Endodermal cell (in vitro differentiated cells): ENCODE data around the gene PROC. TPM values are rescaled to one million over a fixed set of nuclear protein-coding genes. Genes with fewer than 3 reads are reported as not detected.

Experiments used
- DNase-seq: peaks from one replicate; pipeline ENCODE4 v3.0.0-alpha.2; 2017
- H3K27ac ChIP-seq: 2 replicates; pipeline ENCODE4 v1.5.1; 2013; ENCODE audit warnings: mild to moderate bottlenecking, low read depth, low read length, moderate library complexity
- H3K27me3 ChIP-seq: 2 replicates; pipeline ENCODE4 v1.6.1; 2013; ENCODE audit warnings: mild to moderate bottlenecking, low read length, moderate library complexity; ENCODE audit not compliant: insufficient read depth, control insufficient read depth, poor library complexity, severe bottlenecking
- H3K36me3 ChIP-seq: 2 replicates; pipeline ENCODE4 v1.7.0; 2013; ENCODE audit warnings: mild to moderate bottlenecking, low read length, moderate library complexity; ENCODE audit not compliant: control insufficient read depth, insufficient read depth
- H3K4me1 ChIP-seq: one replicate; pipeline ENCODE4 v1.7.0; 2013; ENCODE audit warnings: low read length; ENCODE audit not compliant: control insufficient read depth, insufficient read depth
- H3K4me3 ChIP-seq: 2 replicates; pipeline ENCODE4 v1.5.1; 2013; ENCODE audit warnings: mild to moderate bottlenecking, low read length, moderate library complexity
- H3K9ac ChIP-seq: 2 replicates; pipeline ENCODE4 v1.6.1; 2013; ENCODE audit warnings: mild to moderate bottlenecking, low read length, moderate library complexity; ENCODE audit not compliant: poor library complexity, severe bottlenecking; ENCODE audit errors: extremely low read depth
- H3K9me3 ChIP-seq: 2 replicates; pipeline ENCODE4 v1.6.1; 2013; ENCODE audit warnings: mild to moderate bottlenecking, low read length, moderate library complexity; ENCODE audit not compliant: control insufficient read depth
- H3K27ac Mint-ChIP-seq: 2 replicates; pipeline ENCODE4 v1.8.0; 2020; ENCODE audit warnings: mixed read lengths
- H3K27me3 Mint-ChIP-seq: 2 replicates; pipeline ENCODE4 v1.8.0; 2021; ENCODE audit warnings: mild to moderate bottlenecking, mixed read lengths; ENCODE audit not compliant: insufficient read depth
- H3K36me3 Mint-ChIP-seq: 2 replicates; pipeline ENCODE4 v1.8.0; 2020; ENCODE audit warnings: low read depth, mixed read lengths
- H3K4me1 Mint-ChIP-seq: 2 replicates; pipeline ENCODE4 v1.8.0; 2020; ENCODE audit warnings: mixed read lengths
- H3K4me3 Mint-ChIP-seq: 2 replicates; pipeline ENCODE4 v1.8.0; 2020; ENCODE audit warnings: mild to moderate bottlenecking, moderate library complexity, mixed read lengths
- H3K9me3 Mint-ChIP-seq: 2 replicates; pipeline ENCODE4 v1.8.0; 2020; ENCODE audit warnings: mild to moderate bottlenecking, mixed read lengths
- CTCF ChIP-seq: fragments of 200-600 bp; sonication (generic); conservative IDR thresholded peaks from 2 replicates; pipeline ENCODE4 v1.5.0; 2021; ENCODE audit warnings: antibody characterized with exemption, mild to moderate bottlenecking
- WGBS, 2 experiments: methylation state at CpG; one replicate each; pipeline versions ENCODE4 v1.1.5 to v1.1.7; 2013; ENCODE audit warnings: missing lambda C conversion rate in 2 of 2, mixed read lengths in 1 of 2; ENCODE audit not compliant: insufficient coverage in 1 of 2, insufficient read length in 1 of 2; 5-methylcytosine and 5-hydroxymethylcytosine counted together
- total RNA-seq, 2 donors: library from RNA; stranded (reverse); fragmentation: NEBNext Ultra II Directional in 1 of 2; extraction: Animal tissue kit (Norgen Biotek cat#: 25700) in 1 of 2; gene quantifications; 2 replicates in 1 of 2; 3 replicates in 1 of 2; pipeline ENCODE4 v1.2.1, GENCODE V29; 2021

Gene PROC
- total RNA-seq, 2 donors from 2014 or later: 0.46 to 0.51 TPM

- peaks cover 25% of the 10 kb centered on the region for H3K27me3 ChIP-seq
- no peak overlapping the region for H3K4me3 Mint-ChIP-seq
- H3K27ac Mint-ChIP-seq: no peak overlapping the region
- H3K9me3 ChIP-seq: no peaks in the 10 kb centered on the region
- H3K27me3 Mint-ChIP-seq: peaks cover 27% of the 10 kb centered on the region
- H3K4me3 ChIP-seq: no peak overlapping the region
- WGBS, 2 experiments: 91 to 96% methylated on average over 5 to 7 of the region's 7 CpGs
- no peaks in the 10 kb centered on the region for H3K9me3 Mint-ChIP-seq
- TF ChIP-seq CTCF: no peak
- H3K36me3 Mint-ChIP-seq: no peaks in the 10 kb centered on the region
- no peaks in the 10 kb centered on the region for H3K36me3 ChIP-seq
- no peaks in the 10 kb centered on the region for H3K4me1 Mint-ChIP-seq
- DNase-seq: no peak
- H3K27ac ChIP-seq: no peak overlapping the region
- no peak overlapping the region for H3K9ac ChIP-seq
- no peaks in the 10 kb centered on the region for H3K4me1 ChIP-seq
Observed at GRCh38 chr2:127427376-127428056, 9.3 kb downstream of the PROC start.

- Histone ChIP-seq H3K9me3 (no peaks in the 10 kb centered on the region), H3K4me1 (no peaks in the 10 kb centered on the region), H3K9ac (no peak overlapping the region), H3K27ac (no peak overlapping the region), H3K4me3 (no peak overlapping the region), H3K36me3 (no peaks in the 10 kb centered on the region), H3K27me3 (peaks cover 17% of the 10 kb centered on the region)
- Mint-ChIP-seq H3K4me1 (no peaks in the 10 kb centered on the region), H3K9me3 (no peaks in the 10 kb centered on the region), H3K27me3 (peaks cover 21% of the 10 kb centered on the region), H3K27ac (no peak overlapping the region), H3K4me3 (no peak overlapping the region), H3K36me3 (no peaks in the 10 kb centered on the region)
- no peak for TF ChIP-seq CTCF
- no peak for DNase-seq
- 93 to 97% methylated on average over 27 to 36 of the region's 36 CpGs for WGBS, 2 experiments
Observed at GRCh38 chr2:127428057-127428814, 10.0 kb downstream of the PROC start.

GRCh38 chr2:127428815-127429109 is 10.5 kb downstream of the PROC start:
- no peaks in the 10 kb centered on the region for H3K36me3 Mint-ChIP-seq
- H3K4me3 Mint-ChIP-seq: no peak overlapping the region
- Histone ChIP-seq H3K36me3 (no peaks in the 10 kb centered on the region), H3K4me3 (no peak overlapping the region), H3K9ac (no peak overlapping the region), H3K27ac (no peak overlapping the region), H3K27me3 (peaks cover 12% of the 10 kb centered on the region), H3K4me1 (no peaks in the 10 kb centered on the region), H3K9me3 (no peaks in the 10 kb centered on the region)
- H3K9me3 Mint-ChIP-seq: no peaks in the 10 kb centered on the region
- no peaks in the 10 kb centered on the region for H3K4me1 Mint-ChIP-seq
- 91 to 98% methylated on average over 5 to 6 of the region's 6 CpGs for WGBS, 2 experiments
- H3K27ac Mint-ChIP-seq: no peak overlapping the region
- no peak for TF ChIP-seq CTCF
- no peak for DNase-seq
- peaks cover 16% of the 10 kb centered on the region for H3K27me3 Mint-ChIP-seq
